OCI-LY1 (cell line): ENCODE results near the gene MATK.

Experiments
- EZH2 ChIP-seq: fragments of 200-600 bp; sonication (generic), shearing (Covaris generic); IDR thresholded peaks from 2 replicates; pipeline ENCODE4 v1.8.0; 2017; ENCODE audit warnings: borderline replicate concordance, mixed run types, mild to moderate bottlenecking, antibody characterized with exemption, low read length, moderate library complexity, mixed read lengths
- TF ChIP-seq, protein P1 (sequence below): fragments of 200-600 bp; sonication (generic), shearing (Covaris generic); IDR thresholded peaks from 2 replicates; pipeline ENCODE4 v1.5.1; 2017; ENCODE audit warnings: mild to moderate bottlenecking, antibody characterized with exemption, low read length, moderate library complexity, mixed read lengths

DNA sequence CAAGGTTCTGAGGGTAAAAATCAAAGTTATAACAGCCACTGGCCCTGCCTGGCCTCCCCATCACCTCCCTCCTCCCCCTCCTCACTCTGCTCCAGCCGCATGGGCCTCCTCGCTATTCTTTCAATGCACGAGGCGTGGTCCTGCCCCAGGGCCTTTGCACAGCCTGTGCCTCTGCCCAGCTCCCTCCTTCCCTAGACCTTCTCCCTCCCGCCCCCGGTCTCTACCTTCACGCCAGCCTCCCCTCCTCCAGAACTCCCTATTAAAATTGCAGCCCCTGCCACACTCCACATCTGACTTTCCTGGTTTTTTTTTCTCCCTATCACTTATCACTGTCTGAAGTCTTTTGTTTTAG, 17.5 kb downstream of the MATK start:
- TF ChIP-seq, protein P1, sequence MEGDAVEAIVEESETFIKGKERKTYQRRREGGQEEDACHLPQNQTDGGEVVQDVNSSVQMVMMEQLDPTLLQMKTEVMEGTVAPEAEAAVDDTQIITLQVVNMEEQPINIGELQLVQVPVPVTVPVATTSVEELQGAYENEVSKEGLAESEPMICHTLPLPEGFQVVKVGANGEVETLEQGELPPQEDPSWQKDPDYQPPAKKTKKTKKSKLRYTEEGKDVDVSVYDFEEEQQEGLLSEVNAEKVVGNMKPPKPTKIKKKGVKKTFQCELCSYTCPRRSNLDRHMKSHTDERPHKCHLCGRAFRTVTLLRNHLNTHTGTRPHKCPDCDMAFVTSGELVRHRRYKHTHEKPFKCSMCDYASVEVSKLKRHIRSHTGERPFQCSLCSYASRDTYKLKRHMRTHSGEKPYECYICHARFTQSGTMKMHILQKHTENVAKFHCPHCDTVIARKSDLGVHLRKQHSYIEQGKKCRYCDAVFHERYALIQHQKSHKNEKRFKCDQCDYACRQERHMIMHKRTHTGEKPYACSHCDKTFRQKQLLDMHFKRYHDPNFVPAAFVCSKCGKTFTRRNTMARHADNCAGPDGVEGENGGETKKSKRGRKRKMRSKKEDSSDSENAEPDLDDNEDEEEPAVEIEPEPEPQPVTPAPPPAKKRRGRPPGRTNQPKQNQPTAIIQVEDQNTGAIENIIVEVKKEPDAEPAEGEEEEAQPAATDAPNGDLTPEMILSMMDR = no peak
- no peak for TF ChIP-seq EZH2
